ENCODE data around the gene HSFY1.
"Not testable (repeated sequence)": the region's sequence is repeated elsewhere in the genome, so short reads cannot be mapped to it uniquely, and the experiment has no call there.

GRCh38 chrY:18530995-18531655, 15.4 kb upstream of the HSFY1 start:
- not testable (repeated sequence) for TF ChIP-seq POLR2A (IDR thresholded peaks at IDR 0.05; ENCODE audit: low read length); GATA1 (IDR thresholded peaks at IDR 0.05; ENCODE audit: low read depth, low read length)
